Measurements from ENCODE around the gene TNFSF12.

The TNFSF12 gene

GRCh38 chr17:7552621-7553051 lies 3.8 kb downstream of the TNFSF12 start:
- TF ChIP-seq CTCF (IDR thresholded peaks at IDR 0.05; ENCODE audit: low read depth, low read length), result no peak
- no peak overlapping the region for H3K4me3 ChIP-seq (replicated peaks in 1 of 2; ENCODE audit: low read depth in 2 of 2, low read length in 2 of 2)
- DNase-seq (ENCODE audit: low read depth in 2 of 2), result no peak

- H3K4me3 ChIP-seq (replicated peaks in 1 of 2; ENCODE audit: low read depth in 2 of 2, low read length in 2 of 2), result no peak overlapping the region
- no peak for DNase-seq (ENCODE audit: low read depth in 2 of 2)
- TF ChIP-seq CTCF (IDR thresholded peaks at IDR 0.05; ENCODE audit: low read depth, low read length), result no peak
Observed at GRCh38 chr17:7553356-7553755, 4.5 kb downstream of the TNFSF12 start.

GRCh38 chr17:7555320-7555948 lies 6.6 kb downstream of the TNFSF12 start:
- DNase-seq (ENCODE audit: low read depth in 2 of 2), result no peak
- peak; percentile 5 for TF ChIP-seq CTCF (IDR thresholded peaks at IDR 0.05; ENCODE audit: low read depth, low read length)
- no peak overlapping the region for H3K4me3 ChIP-seq (replicated peaks in 1 of 2; ENCODE audit: low read depth in 2 of 2, low read length in 2 of 2)

GRCh38 chr17:7556627-7557026 lies 7.8 kb downstream of the TNFSF12 start:
- no peak for DNase-seq (ENCODE audit: low read depth in 2 of 2)
- TF ChIP-seq CTCF (IDR thresholded peaks at IDR 0.05; ENCODE audit: low read depth, low read length), result no peak
- no peak overlapping the region for H3K4me3 ChIP-seq (replicated peaks in 1 of 2; ENCODE audit: low read depth in 2 of 2, low read length in 2 of 2)

- H3K4me3 ChIP-seq (replicated peaks in 1 of 2; ENCODE audit: low read depth in 2 of 2, low read length in 2 of 2), result no peak overlapping the region
- no peak for TF ChIP-seq CTCF (IDR thresholded peaks at IDR 0.05; ENCODE audit: low read depth, low read length)
- no peak for DNase-seq (ENCODE audit: low read depth in 2 of 2)
Observed at GRCh38 chr17:7557147-7557764, 8.4 kb downstream of the TNFSF12 start.

- peak; percentile 82 to 95 for DNase-seq (ENCODE audit: low read depth in 2 of 2)
- no peak overlapping the region for H3K4me3 ChIP-seq (replicated peaks in 1 of 2; ENCODE audit: low read depth in 2 of 2, low read length in 2 of 2)
- TF ChIP-seq CTCF (IDR thresholded peaks at IDR 0.05; ENCODE audit: low read depth, low read length), result no peak
Observed at GRCh38 chr17:7557775-7558543, 9.1 kb downstream of the TNFSF12 start.

Data from cardiac fibroblast (primary cell).